ENCODE data around the gene GAK.

The GAK gene

GRCh38 chr4:834368-835147, 97.6 kb downstream of the GAK start:
- Mint-ChIP-seq H3K27ac (no peak overlapping the region), H3K36me3 (peaks cover 3% of the 10 kb centered on the region), H3K27me3 (peaks cover 21% of the 10 kb centered on the region), H3K9me3 (peaks cover 19% of the 10 kb centered on the region), H3K4me3 (no peak overlapping the region), H3K4me1 (peaks cover 3% of the 10 kb centered on the region)
- CTCF ChIA-PET, result no interaction called here
- no peak for DNase-seq

- no peak for DNase-seq
- H3K36me3 Mint-ChIP-seq, result peaks cover 3% of the 10 kb centered on the region
- H3K9me3 Mint-ChIP-seq, result peaks cover 17% of the 10 kb centered on the region
- H3K27ac Mint-ChIP-seq, result no peak overlapping the region
- CTCF ChIA-PET, result no interaction called here
- H3K4me3 Mint-ChIP-seq, result no peak overlapping the region
- H3K4me1 Mint-ChIP-seq, result peaks cover 3% of the 10 kb centered on the region
- H3K27me3 Mint-ChIP-seq, result peaks cover 28% of the 10 kb centered on the region
Observed at GRCh38 chr4:833731-834367, 98.3 kb downstream of the GAK start.

GRCh38 chr4:833156-833555, 99.0 kb downstream of the GAK start:
- Mint-ChIP-seq H3K36me3 (peaks cover 3% of the 10 kb centered on the region), H3K27me3 (peaks cover 35% of the 10 kb centered on the region), H3K9me3 (peaks cover 15% of the 10 kb centered on the region), H3K4me1 (peaks cover 3% of the 10 kb centered on the region), H3K27ac (no peak overlapping the region), H3K4me3 (no peak overlapping the region)
- DNase-seq, result no peak
- CTCF ChIA-PET, result no interaction called here

- H3K27me3 Mint-ChIP-seq, result peaks cover 42% of the 10 kb centered on the region
- no peaks in the 10 kb centered on the region for H3K36me3 Mint-ChIP-seq
- H3K4me1 Mint-ChIP-seq, result peaks cover 3% of the 10 kb centered on the region
- peaks cover 9% of the 10 kb centered on the region for H3K9me3 Mint-ChIP-seq
- H3K4me3 Mint-ChIP-seq, result no peak overlapping the region
- DNase-seq, result no peak
- H3K27ac Mint-ChIP-seq, result no peak overlapping the region
- CTCF ChIA-PET, result no interaction called here
Observed at GRCh38 chr4:832536-832935, 99.6 kb downstream of the GAK start.

- DNase-seq, result no peak
- no peak overlapping the region for H3K27ac Mint-ChIP-seq
- no peak overlapping the region for H3K4me3 Mint-ChIP-seq
- peaks cover 46% of the 10 kb centered on the region for H3K27me3 Mint-ChIP-seq
- no peaks in the 10 kb centered on the region for H3K36me3 Mint-ChIP-seq
- H3K9me3 Mint-ChIP-seq, result peaks cover 7% of the 10 kb centered on the region
- CTCF ChIA-PET, result no interaction called here
- H3K4me1 Mint-ChIP-seq, result peaks cover 3% of the 10 kb centered on the region
Observed at GRCh38 chr4:832108-832507, 100.0 kb downstream of the GAK start.

- H3K9me3 Mint-ChIP-seq, result peaks cover 7% of the 10 kb centered on the region
- peaks cover 52% of the 10 kb centered on the region for H3K27me3 Mint-ChIP-seq
- H3K4me1 Mint-ChIP-seq, result peaks cover 3% of the 10 kb centered on the region
- no peak for DNase-seq
- H3K27ac Mint-ChIP-seq, result no peak overlapping the region
- CTCF ChIA-PET, result no interaction called here
- H3K4me3 Mint-ChIP-seq, result no peak overlapping the region
- no peaks in the 10 kb centered on the region for H3K36me3 Mint-ChIP-seq
Observed at GRCh38 chr4:831483-831805, 100.7 kb downstream of the GAK start.

GRCh38 chr4:830601-831482, 101.3 kb downstream of the GAK start:
- peaks cover 4% of the 10 kb centered on the region for H3K9me3 Mint-ChIP-seq
- H3K4me3 Mint-ChIP-seq, result no peak overlapping the region
- no peak overlapping the region for H3K27ac Mint-ChIP-seq
- no peaks in the 10 kb centered on the region for H3K36me3 Mint-ChIP-seq
- peaks cover 53% of the 10 kb centered on the region for H3K27me3 Mint-ChIP-seq
- CTCF ChIA-PET, result no interaction called here
- H3K4me1 Mint-ChIP-seq, result peaks cover 3% of the 10 kb centered on the region
- DNase-seq, result peak; percentile 18

GRCh38 chr4:829761-830600, 102.1 kb downstream of the GAK start:
- Mint-ChIP-seq H3K36me3 (no peaks in the 10 kb centered on the region), H3K9me3 (no peaks in the 10 kb centered on the region), H3K4me1 (peaks cover 3% of the 10 kb centered on the region), H3K27me3 (peaks cover 62% of the 10 kb centered on the region), H3K4me3 (no peak overlapping the region), H3K27ac (no peak overlapping the region)
- DNase-seq, result no peak
- CTCF ChIA-PET, result no interaction called here

GRCh38 chr4:829291-829690, 102.8 kb downstream of the GAK start:
- Mint-ChIP-seq H3K36me3 (no peaks in the 10 kb centered on the region), H3K4me1 (peaks cover 3% of the 10 kb centered on the region), H3K27ac (no peak overlapping the region), H3K9me3 (no peaks in the 10 kb centered on the region), H3K27me3 (peaks cover 65% of the 10 kb centered on the region), H3K4me3 (no peak overlapping the region)
- DNase-seq, result no peak
- CTCF ChIA-PET, result no interaction called here

GRCh38 chr4:828641-829271, 103.4 kb downstream of the GAK start:
- Mint-ChIP-seq H3K4me1 (peaks cover 3% of the 10 kb centered on the region), H3K27ac (no peak overlapping the region), H3K9me3 (no peaks in the 10 kb centered on the region), H3K36me3 (no peaks in the 10 kb centered on the region), H3K27me3 (peaks cover 70% of the 10 kb centered on the region), H3K4me3 (no peak overlapping the region)
- CTCF ChIA-PET, result no interaction called here
- no peak for DNase-seq

GRCh38 chr4:827209-828081, 104.7 kb downstream of the GAK start:
- no peaks in the 10 kb centered on the region for H3K4me1 Mint-ChIP-seq
- no peak for DNase-seq
- H3K27ac Mint-ChIP-seq, result no peak overlapping the region
- H3K27me3 Mint-ChIP-seq, result peaks cover 79% of the 10 kb centered on the region
- no peaks in the 10 kb centered on the region for H3K9me3 Mint-ChIP-seq
- CTCF ChIA-PET, result no interaction called here
- H3K36me3 Mint-ChIP-seq, result no peaks in the 10 kb centered on the region
- H3K4me3 Mint-ChIP-seq, result peak overlapping the region; percentile 21

- Mint-ChIP-seq H3K4me1 (no peaks in the 10 kb centered on the region), H3K9me3 (no peaks in the 10 kb centered on the region), H3K27me3 (peaks cover 87% of the 10 kb centered on the region), H3K4me3 (no peak overlapping the region), H3K36me3 (no peaks in the 10 kb centered on the region), H3K27ac (no peak overlapping the region)
- CTCF ChIA-PET, result no interaction called here
- DNase-seq, result no peak
Observed at GRCh38 chr4:826508-827208, 105.5 kb downstream of the GAK start.

GRCh38 chr4:825971-826330, 106.2 kb downstream of the GAK start, which contains the start of gene CPLX1:
Gene CPLX1 (minus strand): TSS chr4:826129. CDS start chr4:824522, 1,607 bp downstream.
- DNase-seq, result peak; percentile 23
- no peaks in the 10 kb centered on the region for H3K9me3 Mint-ChIP-seq
- peaks cover 91% of the 10 kb centered on the region for H3K27me3 Mint-ChIP-seq
- H3K36me3 Mint-ChIP-seq, result no peaks in the 10 kb centered on the region
- no peak within 1 kb of the TSS for H3K4me3 Mint-ChIP-seq
- no peaks in the 10 kb centered on the region for H3K4me1 Mint-ChIP-seq
- CTCF ChIA-PET, result no interaction called here
- H3K27ac Mint-ChIP-seq, result no peak within 1 kb of the TSS
